Activated naive CD8-positive, alpha-beta T cell treated with anti-CD3 and anti-CD28 coated beads, Interleukin-2, amount 10 ng/mL, durations not matched to agents 7 days and 5 days (primary cell): ENCODE measurements around the gene NUP62CL. TPM values are rescaled to one million over a fixed set of nuclear protein-coding genes. Genes with fewer than 3 reads are reported as not detected.
"Not testable (repeated sequence)": the region's sequence is repeated elsewhere in the genome, so short reads cannot be mapped to it uniquely, and the experiment has no call there.

Experiments
- ATAC-seq: fragments of 150-1000 bp; cut with Tn5 transposase; one replicate; pipeline ENCODE4 v1.10.0; 2021; ENCODE audit warnings: low read depth, moderate library complexity
- POLR2A ChIA-PET: fragments of 350-600 bp; sonication (Branson Sonifier 250); formaldehyde crosslinking; loops from one replicate; lab custom pipeline; 2021; ENCODE audit warnings: antibody characterized with exemption; lab: Charles Lee
- DNase-seq: peaks from one replicate; pipeline ENCODE4 v3.0.0; 2021
- H3K27ac Mint-ChIP-seq: one replicate; pipeline ENCODE4 v1.8.0; 2022; ENCODE audit warnings: mild to moderate bottlenecking, mixed read lengths
- H3K27me3 Mint-ChIP-seq: one replicate; pipeline ENCODE4 v1.8.0; 2022; ENCODE audit warnings: mild to moderate bottlenecking, moderate library complexity, mixed read lengths
- H3K36me3 Mint-ChIP-seq: one replicate; pipeline ENCODE4 v1.8.0; 2021; ENCODE audit warnings: mild to moderate bottlenecking, mixed read lengths
- H3K4me1 Mint-ChIP-seq: one replicate; pipeline ENCODE4 v1.8.0; 2021; ENCODE audit warnings: mixed read lengths
- H3K4me3 Mint-ChIP-seq: one replicate; pipeline ENCODE4 v1.8.0; 2022; ENCODE audit warnings: mild to moderate bottlenecking, moderate library complexity, mixed read lengths
- H3K9me3 Mint-ChIP-seq: one replicate; pipeline ENCODE4 v1.8.0; 2021; ENCODE audit warnings: mixed read lengths
- total RNA-seq, 2 experiments: library from RNA; stranded (reverse); gene quantifications; one replicate each; pipeline ENCODE4 v1.2.3, GENCODE V29; 2021

The NUP62CL gene
- total RNA-seq, 2 experiments from 2014 or later = 1.8 to 3.5 TPM

DNA sequence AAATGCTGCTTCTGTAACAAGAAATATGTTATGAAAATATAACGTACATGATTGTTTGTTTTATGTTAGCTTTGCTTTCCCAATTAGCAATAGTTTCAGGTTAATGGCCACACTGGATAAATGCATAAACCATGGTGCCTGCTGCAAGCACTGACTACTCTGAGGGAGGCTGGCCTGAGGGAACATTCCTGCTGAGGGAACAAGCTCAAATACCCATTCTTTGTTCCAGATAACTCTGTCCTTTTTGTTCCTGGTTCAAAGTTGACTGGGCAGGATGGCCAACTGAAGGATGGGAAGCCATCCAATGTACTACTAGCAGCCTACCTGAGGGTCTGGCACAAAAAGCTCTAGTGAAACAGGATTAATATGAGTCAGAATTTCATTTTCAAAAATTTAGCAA, 37.5 kb downstream of the NUP62CL start:
- Mint-ChIP-seq H3K4me3 (no peak overlapping the region), H3K4me1 (no peaks in the 10 kb centered on the region), H3K27me3 (no peaks in the 10 kb centered on the region), H3K27ac (no peak overlapping the region), H3K9me3 (no peaks in the 10 kb centered on the region), H3K36me3 (peaks cover 3% of the 10 kb centered on the region)
- ATAC-seq = no peak
- POLR2A ChIA-PET = no interaction called here
- DNase-seq = no peak

DNA sequence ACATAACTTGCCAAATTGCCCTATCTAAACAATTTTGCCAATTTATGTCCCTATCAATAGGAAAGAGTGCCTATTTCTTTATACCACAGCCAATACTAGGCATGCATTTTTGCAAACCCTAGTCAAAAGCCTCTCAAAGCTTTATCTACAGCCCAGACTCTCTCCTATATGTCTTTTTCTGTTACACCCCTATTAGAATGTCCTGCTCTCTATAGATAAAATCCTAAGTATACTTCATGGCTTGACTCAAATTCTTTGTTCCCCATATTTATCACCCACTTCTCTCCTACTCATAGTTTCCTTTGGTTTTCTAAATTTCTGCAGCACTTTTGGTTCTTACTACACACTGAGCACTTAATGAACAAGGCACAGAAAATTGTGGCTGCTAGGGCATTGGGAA, 38.0 kb downstream of the NUP62CL start:
- POLR2A ChIA-PET = no interaction called here
- Mint-ChIP-seq H3K27ac (no peak overlapping the region), H3K4me1 (no peaks in the 10 kb centered on the region)

DNA sequence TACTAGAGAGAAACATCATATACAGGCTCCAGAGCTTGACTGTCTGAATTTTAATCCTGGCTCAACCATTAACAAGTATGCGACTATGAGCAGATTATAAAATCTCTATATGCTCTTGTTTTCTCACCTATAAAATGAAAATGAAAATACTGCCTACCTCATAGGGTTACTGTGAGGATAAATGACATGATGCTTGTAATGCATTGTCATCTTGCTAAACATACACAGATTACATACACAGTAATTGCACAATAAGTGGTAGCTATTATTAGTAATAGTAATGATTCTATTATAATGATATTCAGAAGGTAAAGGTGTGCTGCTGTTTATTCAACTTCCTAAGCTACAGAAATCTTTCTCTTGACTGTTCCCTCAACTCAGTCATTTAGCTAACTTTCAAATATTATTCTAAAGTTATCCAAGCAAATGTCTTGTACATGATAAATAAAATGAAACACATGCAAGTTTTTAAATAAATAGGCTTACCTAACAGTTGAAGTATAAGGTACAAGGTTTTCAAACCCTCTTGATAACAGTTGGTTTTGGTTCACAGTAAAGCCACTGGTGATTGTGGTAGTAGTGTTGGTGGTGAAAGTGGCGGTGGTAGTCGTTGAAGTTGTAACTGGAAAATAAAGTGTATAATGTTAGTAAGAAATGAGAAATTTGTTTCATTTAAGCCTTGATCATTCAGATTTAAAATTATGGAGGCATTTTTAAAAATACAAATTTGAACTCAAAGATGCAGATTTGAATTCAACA, 38.9 kb downstream of the NUP62CL start:
- Mint-ChIP-seq H3K9me3 (no peaks in the 10 kb centered on the region), H3K36me3 (peaks cover 3% of the 10 kb centered on the region), H3K4me1 (no peaks in the 10 kb centered on the region), H3K27me3 (no peaks in the 10 kb centered on the region), H3K27ac (no peak overlapping the region), H3K4me3 (no peak overlapping the region)
- ATAC-seq (no peak), DNase-seq (no peak)
- POLR2A ChIA-PET = no interaction called here

More for the DNA sequence above, 38.0 kb downstream of the NUP62CL start:
- Mint-ChIP-seq H3K4me3 (no peak overlapping the region), H3K9me3 (no peaks in the 10 kb centered on the region), H3K36me3 (peaks cover 3% of the 10 kb centered on the region), H3K27me3 (no peaks in the 10 kb centered on the region)
- ATAC-seq (no peak), DNase-seq (no peak)

DNA sequence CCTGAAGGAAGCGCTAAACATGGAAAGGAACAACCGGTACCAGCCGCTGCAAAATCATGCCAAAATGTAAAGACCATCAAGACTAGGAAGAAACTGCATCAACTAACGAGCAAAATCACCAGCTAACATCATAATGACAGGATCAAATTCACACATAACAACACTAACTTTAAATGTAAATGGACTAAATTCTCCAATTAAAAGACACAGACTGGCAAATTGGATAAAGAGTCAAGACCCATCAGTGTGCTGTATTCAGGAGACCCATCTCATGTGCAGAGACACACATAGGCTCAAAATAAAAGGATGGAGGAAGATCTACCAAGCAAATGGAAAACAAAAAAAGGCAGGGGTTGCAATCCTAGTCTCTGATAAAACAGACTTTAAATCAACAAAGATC, 48.6 kb downstream of the NUP62CL start:
- not testable (repeated sequence) for H3K27ac Mint-ChIP-seq

DNA sequence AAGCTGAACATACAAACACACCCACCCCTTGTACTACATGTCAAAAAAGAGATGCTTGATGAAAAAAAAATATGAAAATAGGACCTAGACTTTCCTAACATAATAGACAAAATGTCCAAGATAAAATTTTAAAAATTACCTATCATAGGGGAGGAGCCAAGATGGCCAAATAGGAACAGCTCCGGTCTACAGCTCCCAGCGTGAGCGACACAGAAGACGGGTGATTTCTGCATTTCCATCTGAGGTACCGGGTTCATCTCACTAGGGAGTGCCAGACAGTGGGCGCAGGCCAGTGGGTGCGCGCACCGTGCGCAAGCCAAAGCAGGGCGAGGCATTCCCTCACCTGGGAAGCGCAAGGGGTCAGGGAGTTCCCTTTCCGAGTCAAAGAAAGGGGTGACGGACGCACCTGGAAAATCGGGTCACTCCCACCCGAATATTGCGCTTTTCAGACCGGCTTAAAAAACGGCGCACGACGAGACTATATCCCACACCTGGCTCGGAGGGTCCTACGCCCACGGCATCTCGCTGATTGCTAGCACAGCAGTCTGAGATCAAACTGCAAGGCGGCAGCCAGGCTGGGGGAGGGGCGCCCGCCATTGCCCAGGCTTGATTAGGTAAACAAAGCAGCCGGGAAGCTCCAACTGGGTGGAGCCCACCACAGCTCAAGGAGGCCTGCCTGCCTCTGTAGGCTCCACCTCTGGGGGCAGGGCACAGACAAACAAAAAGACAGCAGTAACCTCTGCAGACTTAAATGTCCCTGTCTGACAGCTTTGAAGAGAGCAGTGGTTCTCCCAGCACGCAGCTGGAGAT, 50.4 kb downstream of the NUP62CL start:
- peak; percentile 22 for DNase-seq
- not testable (repeated sequence) for H3K27ac Mint-ChIP-seq, H3K27me3 Mint-ChIP-seq, H3K4me1 Mint-ChIP-seq, H3K36me3 Mint-ChIP-seq, H3K9me3 Mint-ChIP-seq
- H3K4me3 Mint-ChIP-seq = peak overlapping the region; percentile 69
- POLR2A ChIA-PET = interaction anchor here (1.4 kb wide), 1 partner anchor 20 kb away, joined by 3 read pairs; no protein-coding TSS in a partner anchor
- ATAC-seq = peak; percentile 10

More for the DNA sequence above, 48.6 kb downstream of the NUP62CL start:
- H3K9me3 Mint-ChIP-seq, POLR2A ChIA-PET, H3K4me3 Mint-ChIP-seq, H3K36me3 Mint-ChIP-seq, H3K4me1 Mint-ChIP-seq, ATAC-seq, DNase-seq, H3K27me3 Mint-ChIP-seq: not testable (repeated sequence)

DNA sequence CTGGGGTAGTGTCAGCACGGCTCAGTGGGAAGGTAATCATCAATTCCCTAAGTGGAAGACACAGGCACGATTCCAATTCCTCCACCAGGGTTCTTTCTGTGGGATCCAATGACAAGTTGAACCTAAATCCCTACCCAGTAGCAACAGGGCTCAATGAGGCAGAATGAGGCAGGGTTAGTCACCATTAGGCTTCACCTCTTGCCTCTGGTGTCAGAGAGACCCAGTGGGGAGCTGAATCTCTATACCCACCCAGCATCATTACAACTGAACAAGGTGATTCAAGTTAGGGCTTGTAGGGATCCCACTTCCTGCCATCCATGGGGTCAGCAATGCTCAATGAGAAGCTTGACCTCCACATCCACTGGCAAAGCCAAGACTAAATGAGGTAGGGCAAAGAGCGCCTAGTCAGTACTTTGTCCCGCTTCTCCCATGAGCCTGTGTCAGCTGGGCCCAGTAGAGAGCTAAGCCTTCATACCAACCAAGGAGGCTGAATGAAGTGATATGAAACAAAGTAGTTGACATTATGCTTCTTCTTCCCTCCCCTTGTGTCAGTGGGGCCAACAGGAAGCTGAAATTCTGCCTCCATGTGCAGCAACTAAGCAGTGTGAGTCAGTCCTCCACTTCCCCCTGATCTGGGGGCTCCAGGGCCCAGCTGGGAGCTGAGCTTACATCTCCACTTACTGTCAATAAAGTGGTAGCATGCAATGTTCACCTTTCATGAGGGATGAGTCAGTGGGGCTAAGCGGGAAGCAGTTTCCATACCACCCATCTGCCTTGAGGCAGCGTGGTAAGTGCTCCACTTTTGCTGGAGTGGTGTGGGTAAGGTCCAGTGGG, 51.2 kb downstream of the NUP62CL start:
- ATAC-seq (peak; percentile 61), DNase-seq (no peak)
- Mint-ChIP-seq H3K27ac (no peak overlapping the region), H3K27me3 (no peaks in the 10 kb centered on the region), H3K4me1 (peaks cover 3% of the 10 kb centered on the region), H3K4me3 (peak overlapping the region; percentile 69), H3K9me3 (no peaks in the 10 kb centered on the region), H3K36me3 (no peaks in the 10 kb centered on the region)
- POLR2A ChIA-PET = interaction anchor here (1.4 kb wide), 1 partner anchor 19 kb away, joined by 3 read pairs; no protein-coding TSS in a partner anchor

DNA sequence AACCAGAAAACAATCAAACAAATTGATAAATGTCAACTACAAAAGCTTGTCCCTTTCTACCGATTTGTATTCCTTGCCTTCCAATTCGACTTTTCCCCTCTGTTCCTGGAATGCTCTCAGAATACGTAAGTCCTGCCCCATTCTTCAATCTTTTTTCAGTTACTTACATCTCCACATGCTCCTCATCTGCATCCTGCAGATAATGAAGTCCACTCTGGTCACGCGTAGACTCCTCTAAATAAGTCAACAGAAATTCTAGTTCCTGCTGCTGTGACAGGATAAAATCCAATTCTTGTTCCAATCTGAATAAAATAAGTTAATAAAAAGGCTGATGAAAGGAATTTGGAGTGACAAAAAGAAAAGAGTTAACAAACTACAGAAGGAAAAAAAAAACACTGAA, 53.2 kb downstream of the NUP62CL start:
- DNase-seq (no peak), ATAC-seq (no peak)
- Mint-ChIP-seq H3K36me3 (no peaks in the 10 kb centered on the region), H3K9me3 (no peaks in the 10 kb centered on the region), H3K27ac (no peak overlapping the region), H3K27me3 (no peaks in the 10 kb centered on the region), H3K4me3 (no peak overlapping the region), H3K4me1 (peaks cover 3% of the 10 kb centered on the region)
- POLR2A ChIA-PET = no interaction called here

DNA sequence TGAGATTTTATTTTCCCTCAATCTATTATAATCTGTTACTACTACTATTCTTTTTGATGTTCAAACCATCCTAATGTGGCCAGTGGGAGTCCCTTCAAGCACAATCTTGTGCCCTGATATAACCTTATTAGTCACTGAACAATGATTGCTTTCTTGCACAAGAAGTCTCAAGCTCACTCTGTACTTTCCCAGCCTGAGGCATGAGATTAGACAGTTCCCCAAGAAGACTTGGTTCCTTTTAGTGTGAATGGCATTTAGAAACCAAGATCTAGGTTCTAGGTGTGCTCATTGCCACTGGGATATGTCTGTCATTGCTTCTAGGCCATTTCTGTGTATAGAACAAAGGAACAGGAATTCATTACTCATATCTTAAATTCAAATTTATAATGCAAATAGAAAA, 59.6 kb downstream of the NUP62CL start:
- DNase-seq = no peak
- H3K27me3 Mint-ChIP-seq = no peaks in the 10 kb centered on the region
- peaks cover 3% of the 10 kb centered on the region for H3K4me1 Mint-ChIP-seq
- H3K36me3 Mint-ChIP-seq = no peaks in the 10 kb centered on the region
- no peaks in the 10 kb centered on the region for H3K9me3 Mint-ChIP-seq
- H3K27ac Mint-ChIP-seq = no peak overlapping the region
- no peak overlapping the region for H3K4me3 Mint-ChIP-seq
- POLR2A ChIA-PET = no interaction called here
- ATAC-seq = no peak

DNA sequence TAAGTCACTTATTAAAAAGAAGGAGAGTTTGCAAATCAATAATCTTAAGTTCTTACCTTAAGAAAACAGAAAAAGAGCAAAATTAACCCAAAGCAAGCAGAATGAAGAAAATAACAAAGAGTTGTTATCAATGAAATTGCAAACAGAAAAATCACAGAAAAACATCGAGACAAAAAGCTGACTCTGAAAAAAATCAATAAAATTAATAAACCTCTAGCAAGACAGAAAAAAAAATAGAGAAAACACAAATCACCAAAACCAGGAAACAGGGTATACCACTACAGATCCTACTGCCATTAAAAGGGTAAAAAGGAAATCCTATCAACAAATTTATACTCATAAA, 70.3 kb downstream of the NUP62CL start:
- POLR2A ChIA-PET = interaction anchor here (0.9 kb wide), 1 partner anchor 19 kb away, joined by 3 read pairs; no protein-coding TSS in a partner anchor
- H3K9me3 Mint-ChIP-seq = no peaks in the 10 kb centered on the region
- DNase-seq = no peak
- no peaks in the 10 kb centered on the region for H3K27me3 Mint-ChIP-seq
- no peak overlapping the region for H3K27ac Mint-ChIP-seq
- peaks cover 5% of the 10 kb centered on the region for H3K36me3 Mint-ChIP-seq
- H3K4me1 Mint-ChIP-seq = peaks cover 4% of the 10 kb centered on the region
- peak overlapping the region; percentile 4 for H3K4me3 Mint-ChIP-seq
- ATAC-seq = no peak

DNA sequence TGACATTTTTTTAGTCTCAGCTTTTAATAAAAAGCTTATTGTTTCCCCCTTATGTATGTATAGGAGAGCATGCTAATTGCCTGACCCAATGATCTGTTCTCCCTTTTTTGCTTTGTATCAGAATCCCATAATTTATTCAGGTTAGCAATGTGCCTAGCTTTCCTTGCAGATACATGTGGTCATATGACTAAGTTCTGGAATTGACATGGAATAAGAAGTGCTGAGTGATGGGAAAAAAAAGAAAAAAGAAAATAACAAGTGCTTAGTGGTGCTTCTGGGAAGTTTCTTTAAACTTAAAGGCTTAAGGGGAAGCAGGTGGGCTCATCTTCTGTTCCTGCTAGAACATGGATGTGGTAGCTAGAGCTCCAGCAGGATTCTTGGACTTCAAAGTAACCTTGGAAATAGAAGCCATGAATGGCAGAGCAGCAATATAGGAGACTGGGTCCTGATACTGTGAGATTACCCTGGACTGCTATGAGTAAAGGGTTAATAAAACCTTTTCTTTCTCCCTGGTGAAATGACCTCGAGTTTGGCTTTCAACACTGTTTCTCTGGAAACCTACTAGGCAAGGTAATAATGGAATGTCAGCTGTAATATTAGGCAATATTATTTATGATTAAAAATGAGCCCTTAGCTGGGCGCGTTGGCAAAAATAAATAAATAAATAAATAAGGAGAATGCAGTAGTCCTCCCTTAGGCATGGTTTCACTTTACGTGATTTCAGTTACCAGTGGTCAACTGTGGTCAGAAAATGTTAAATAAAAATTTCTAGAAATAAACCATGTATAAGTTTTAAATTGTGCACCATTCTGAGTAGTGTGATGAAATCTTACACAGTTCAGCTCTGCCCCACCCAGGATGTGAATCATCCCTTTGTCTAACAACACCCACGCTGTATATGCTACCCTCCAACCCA, 70.9 kb downstream of the NUP62CL start:
- POLR2A ChIA-PET = interaction anchor here (0.9 kb wide), 1 partner anchor 20 kb away, joined by 3 read pairs; no protein-coding TSS in a partner anchor
- peak overlapping the region; percentile 4 for H3K4me3 Mint-ChIP-seq
- no peak overlapping the region for H3K27ac Mint-ChIP-seq
- H3K27me3 Mint-ChIP-seq = no peaks in the 10 kb centered on the region
- H3K36me3 Mint-ChIP-seq = peaks cover 5% of the 10 kb centered on the region
- DNase-seq (no peak), ATAC-seq (peak; percentile 45)
- H3K4me1 Mint-ChIP-seq = peaks cover 4% of the 10 kb centered on the region
- no peaks in the 10 kb centered on the region for H3K9me3 Mint-ChIP-seq

DNA sequence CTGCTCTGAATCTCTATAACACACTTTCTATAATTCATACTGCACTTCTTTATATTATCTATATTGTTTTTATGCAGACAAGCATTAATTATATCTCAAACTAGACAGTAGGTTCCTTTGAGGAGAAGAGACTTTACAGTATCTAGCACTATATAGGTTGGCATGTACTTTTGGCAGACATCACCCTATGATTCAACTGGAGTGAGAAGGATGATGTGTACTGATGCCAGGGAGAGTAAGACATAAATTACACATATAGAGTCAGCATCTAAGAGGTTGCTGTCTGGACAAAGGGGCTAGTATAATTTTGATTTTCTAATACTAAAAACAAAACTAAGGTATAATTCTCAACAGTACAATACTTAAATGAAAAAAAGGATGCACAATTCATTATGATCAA, 82.5 kb downstream of the NUP62CL start:
- Mint-ChIP-seq H3K4me1 (no peaks in the 10 kb centered on the region), H3K27me3 (no peaks in the 10 kb centered on the region), H3K9me3 (no peaks in the 10 kb centered on the region), H3K27ac (no peak overlapping the region), H3K36me3 (no peaks in the 10 kb centered on the region), H3K4me3 (no peak overlapping the region)
- no peak for ATAC-seq
- POLR2A ChIA-PET = no interaction called here
- no peak for DNase-seq

DNA sequence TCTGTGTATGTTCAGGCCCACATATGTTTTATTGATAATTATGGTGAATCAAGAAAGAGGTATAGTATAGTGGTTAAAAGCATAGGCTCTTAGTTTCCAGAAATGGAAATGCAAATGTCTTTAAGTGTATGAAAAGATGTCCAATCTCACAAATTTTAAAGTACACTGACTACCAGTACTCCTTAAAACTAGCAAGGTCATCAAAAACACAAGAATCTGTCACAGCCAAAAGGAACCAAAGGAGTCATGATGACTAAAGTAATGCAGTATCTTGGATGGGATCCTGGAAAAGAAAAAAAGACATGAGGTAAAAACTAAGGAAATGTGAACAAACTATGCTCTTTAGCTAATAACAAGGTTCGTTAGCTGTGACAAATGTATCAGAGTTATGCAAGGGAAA, 87.0 kb downstream of the NUP62CL start:
- H3K4me3 Mint-ChIP-seq = peak overlapping the region; percentile 100
- ATAC-seq = no peak
- POLR2A ChIA-PET = no interaction called here
- H3K9me3 Mint-ChIP-seq = no peaks in the 10 kb centered on the region
- no peak for DNase-seq
- H3K27me3 Mint-ChIP-seq = no peaks in the 10 kb centered on the region
- H3K36me3 Mint-ChIP-seq = peaks cover 8% of the 10 kb centered on the region
- peaks cover 10% of the 10 kb centered on the region for H3K4me1 Mint-ChIP-seq
- H3K27ac Mint-ChIP-seq = peak overlapping the region; percentile 99
